Activated naive CD8-positive, alpha-beta T cell treated with anti-CD3 and anti-CD28 coated beads for 36 hours (primary cell): ENCODE measurements around the gene MAP3K5. TPM values are rescaled to one million over a fixed set of nuclear protein-coding genes. Genes with fewer than 3 reads are reported as not detected.
"Not testable (repeated sequence)": the region's sequence is repeated elsewhere in the genome, so short reads cannot be mapped to it uniquely, and the experiment has no call there.

ENCODE experiments used
- DNase-seq: peaks from one replicate; pipeline ENCODE4 v3.0.0; 2021
- H3K27ac Mint-ChIP-seq: one replicate; pipeline ENCODE4 v1.8.0; 2022; ENCODE audit warnings: mild to moderate bottlenecking, moderate library complexity, mixed read lengths
- H3K27me3 Mint-ChIP-seq: one replicate; pipeline ENCODE4 v1.8.0; 2022; ENCODE audit warnings: mild to moderate bottlenecking, mixed read lengths
- H3K36me3 Mint-ChIP-seq: one replicate; pipeline ENCODE4 v1.8.0; 2021; ENCODE audit warnings: mild to moderate bottlenecking, mixed read lengths
- H3K4me1 Mint-ChIP-seq: one replicate; pipeline ENCODE4 v1.8.0; 2021; ENCODE audit warnings: mixed read lengths
- H3K4me3 Mint-ChIP-seq: one replicate; pipeline ENCODE4 v1.8.0; 2022; ENCODE audit warnings: mild to moderate bottlenecking, moderate library complexity, mixed read lengths
- H3K9me3 Mint-ChIP-seq: one replicate; pipeline ENCODE4 v1.8.0; 2022; ENCODE audit warnings: mixed read lengths
- total RNA-seq, 2 experiments: library from RNA; stranded (reverse); gene quantifications; one replicate each; pipeline ENCODE4 v1.2.3, GENCODE V29; 2021

Gene MAP3K5
- total RNA-seq, 2 experiments from 2014 or later, result 3.5 to 3.9 TPM

DNA sequence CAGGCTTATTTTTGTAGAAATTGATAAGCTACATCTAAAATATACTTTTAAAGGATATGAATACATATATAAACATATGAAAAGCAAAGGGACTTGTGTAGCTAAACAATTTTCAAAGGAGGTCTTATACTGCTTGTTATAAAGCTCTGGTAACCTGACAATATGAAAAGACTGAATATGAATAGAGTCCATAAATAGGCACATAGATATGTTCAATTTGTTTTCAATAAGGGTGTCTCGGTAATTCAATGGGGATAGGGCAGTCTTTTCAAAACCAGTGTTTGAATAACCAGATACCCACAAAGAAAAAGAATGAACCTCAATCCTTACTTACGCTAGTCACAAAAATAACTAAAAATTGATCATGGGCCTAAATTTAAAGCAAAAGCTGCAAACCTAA lies 9.3 kb upstream of the MAP3K5 start:
- H3K27me3 Mint-ChIP-seq, result peaks cover 7% of the 10 kb centered on the region
- no peak overlapping the region for H3K27ac Mint-ChIP-seq
- DNase-seq, result no peak
- H3K4me3 Mint-ChIP-seq, result no peak overlapping the region
- H3K4me1 Mint-ChIP-seq, result no peaks in the 10 kb centered on the region
- H3K36me3 Mint-ChIP-seq, result no peaks in the 10 kb centered on the region
- no peaks in the 10 kb centered on the region for H3K9me3 Mint-ChIP-seq

DNA sequence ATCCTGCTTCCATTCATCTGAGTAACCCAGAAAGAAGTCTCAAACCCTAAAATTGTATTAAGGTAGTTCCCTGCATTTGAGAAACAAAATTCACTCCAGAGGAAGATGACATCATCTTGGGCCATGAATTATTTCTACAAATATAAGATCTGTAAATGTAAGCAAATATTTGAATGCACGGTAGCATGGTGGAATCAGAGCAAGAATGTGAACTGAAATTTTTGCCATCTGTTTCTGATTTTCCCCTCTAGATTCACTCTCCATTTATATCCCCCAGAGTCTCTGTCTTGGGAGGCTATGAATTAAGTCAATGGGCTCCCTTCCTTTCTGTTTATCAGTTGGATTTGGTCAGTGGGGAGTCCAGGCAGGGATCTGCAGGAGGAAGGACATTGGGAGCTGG lies 5.8 kb upstream of the MAP3K5 start:
- peaks cover 5% of the 10 kb centered on the region for H3K4me1 Mint-ChIP-seq
- peaks cover 7% of the 10 kb centered on the region for H3K27me3 Mint-ChIP-seq
- H3K27ac Mint-ChIP-seq, result no peak overlapping the region
- H3K36me3 Mint-ChIP-seq, result no peaks in the 10 kb centered on the region
- H3K9me3 Mint-ChIP-seq, result no peaks in the 10 kb centered on the region
- DNase-seq, result no peak
- no peak overlapping the region for H3K4me3 Mint-ChIP-seq

DNA sequence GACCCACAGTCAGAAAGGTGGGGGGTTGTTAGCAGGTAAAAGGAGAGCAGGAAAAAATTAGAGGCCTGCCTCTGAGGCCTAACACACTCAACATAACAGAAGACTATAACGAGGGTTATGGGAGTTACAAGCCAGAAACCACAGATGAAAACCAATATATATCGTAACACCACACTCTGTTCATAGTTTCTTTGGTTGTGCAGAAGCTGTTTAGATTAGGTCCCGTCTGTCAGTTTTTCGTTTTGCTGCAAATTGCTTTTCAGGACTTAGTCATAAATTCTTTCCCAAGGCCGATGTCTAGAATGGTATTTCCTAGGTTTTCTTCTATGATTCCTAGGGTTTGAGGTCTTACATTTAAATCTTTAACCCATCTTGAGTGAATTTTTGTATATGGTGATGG lies 3.7 kb upstream of the MAP3K5 start:
- Mint-ChIP-seq H3K4me1 (peaks cover 12% of the 10 kb centered on the region), H3K27me3 (peaks cover 3% of the 10 kb centered on the region), H3K4me3 (no peak overlapping the region), H3K9me3 (no peaks in the 10 kb centered on the region), H3K36me3 (no peaks in the 10 kb centered on the region), H3K27ac (no peak overlapping the region)
- DNase-seq, result no peak

DNA sequence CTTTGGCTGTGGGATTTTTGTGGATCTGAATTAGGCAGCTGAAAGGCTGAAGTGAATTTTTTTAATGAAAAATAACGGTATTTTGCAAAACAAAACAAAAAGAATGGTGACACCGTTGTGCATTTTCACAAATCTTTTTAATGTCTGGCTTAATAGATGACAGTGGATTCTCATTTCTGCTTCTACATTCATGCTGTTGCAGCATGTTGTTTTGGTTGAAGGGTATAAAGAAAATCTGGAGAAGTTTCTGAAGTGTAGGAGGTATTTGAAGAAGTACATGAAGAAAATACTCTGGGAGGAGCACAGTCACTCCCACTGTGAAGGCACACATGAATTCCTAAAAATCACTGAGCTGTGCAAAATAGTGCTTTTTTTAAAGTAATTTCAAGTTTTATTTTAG lies 3.1 kb upstream of the MAP3K5 start:
- Mint-ChIP-seq H3K27ac (no peak overlapping the region), H3K4me1 (peaks cover 18% of the 10 kb centered on the region), H3K9me3 (no peaks in the 10 kb centered on the region), H3K36me3 (no peaks in the 10 kb centered on the region), H3K27me3 (no peaks in the 10 kb centered on the region), H3K4me3 (no peak overlapping the region)
- no peak for DNase-seq

DNA sequence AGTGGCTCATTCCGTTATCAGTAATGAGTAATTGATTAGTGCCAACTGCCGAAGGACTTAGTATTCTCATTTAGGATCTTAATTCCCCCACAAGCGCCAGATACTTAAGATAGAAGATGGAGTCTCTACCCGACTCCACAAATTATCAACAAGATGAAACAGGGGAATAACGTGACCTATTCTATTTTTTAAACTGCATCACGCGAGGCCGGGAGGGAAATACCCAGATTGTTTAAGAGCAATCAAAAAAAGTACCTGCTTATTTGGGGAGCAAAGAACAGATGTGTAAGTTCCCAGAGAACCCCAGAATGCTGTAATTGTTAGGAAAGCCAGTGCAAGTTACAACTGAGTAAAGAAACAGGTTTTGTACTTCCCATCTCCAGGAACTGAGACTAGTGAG lies 1.1 kb upstream of the MAP3K5 start:
- DNase-seq, result no peak
- Mint-ChIP-seq H3K36me3 (peaks cover 5% of the 10 kb centered on the region), H3K4me1 (peaks cover 26% of the 10 kb centered on the region), H3K9me3 (no peaks in the 10 kb centered on the region), H3K4me3 (peak overlapping the region; percentile 88), H3K27ac (peak overlapping the region; percentile 96), H3K27me3 (no peaks in the 10 kb centered on the region)

DNA sequence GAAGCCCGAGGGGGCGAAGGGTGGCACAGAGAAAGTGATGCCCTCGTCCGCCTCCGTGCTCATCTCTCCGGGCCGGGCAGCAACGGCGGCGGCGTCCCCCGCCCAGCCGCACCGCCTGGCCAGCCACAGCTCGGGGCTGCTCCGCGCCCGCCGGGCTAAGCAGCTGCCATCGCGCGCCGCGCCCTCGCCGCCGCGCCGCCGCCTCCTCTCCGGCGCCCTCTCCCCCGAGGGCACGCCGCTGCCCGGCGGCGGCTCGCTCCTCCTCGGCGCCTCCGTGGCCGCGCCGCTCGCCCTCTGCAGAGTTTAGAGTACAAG lies 225 bp downstream of the MAP3K5 start:
- Mint-ChIP-seq H3K27me3 (no peaks in the 10 kb centered on the region), H3K4me1 (peaks cover 36% of the 10 kb centered on the region), H3K4me3 (peak overlapping the region; percentile 88), H3K27ac (no peak overlapping the region), H3K9me3 (no peaks in the 10 kb centered on the region), H3K36me3 (peaks cover 7% of the 10 kb centered on the region)
- DNase-seq, result peak; percentile 36

DNA sequence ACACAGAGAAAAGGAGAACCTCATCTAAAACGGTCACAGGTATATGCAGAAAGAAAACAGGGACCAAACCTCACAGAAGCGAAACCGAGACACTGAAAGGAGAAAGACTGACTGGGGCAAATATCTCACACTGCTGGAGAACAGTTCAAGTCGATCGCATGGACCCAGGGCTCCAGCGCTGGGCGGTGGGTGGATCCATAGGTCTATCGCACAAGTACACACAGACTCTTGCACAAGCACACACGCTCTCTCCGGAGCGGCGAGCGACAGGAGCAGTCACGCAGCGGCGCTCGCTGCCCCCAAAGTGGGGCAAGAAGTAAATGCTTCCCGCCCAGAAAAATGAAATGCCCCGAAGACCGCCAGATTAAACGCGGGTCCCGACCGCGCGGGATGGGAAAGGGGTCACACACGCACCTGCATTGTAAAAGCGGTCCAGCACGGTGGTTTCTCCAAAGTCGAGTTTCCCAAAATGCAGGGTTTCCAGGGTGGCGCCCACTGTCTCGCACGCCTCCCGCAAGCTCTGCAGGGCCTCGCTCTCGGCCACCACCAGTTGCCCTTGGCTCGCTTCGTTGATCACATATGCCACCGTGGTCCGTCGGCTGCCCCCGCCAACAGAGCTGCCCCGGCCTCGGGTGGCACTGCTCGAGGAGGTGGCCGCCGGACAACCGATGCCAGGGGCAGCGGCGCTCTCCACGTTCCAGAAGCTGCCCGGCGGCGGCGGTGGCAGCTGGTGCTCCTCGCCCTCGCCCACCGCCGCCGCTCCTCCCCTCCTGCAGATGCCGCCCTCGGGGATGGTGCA lies 782 bp downstream of the MAP3K5 start:
- DNase-seq, result peak; percentile 39
- Mint-ChIP-seq H3K36me3 (peaks cover 7% of the 10 kb centered on the region), H3K4me1 (peaks cover 36% of the 10 kb centered on the region), H3K27me3 (no peaks in the 10 kb centered on the region), H3K4me3 (peak overlapping the region; percentile 88), H3K27ac (peak overlapping the region; percentile 75), H3K9me3 (no peaks in the 10 kb centered on the region)

DNA sequence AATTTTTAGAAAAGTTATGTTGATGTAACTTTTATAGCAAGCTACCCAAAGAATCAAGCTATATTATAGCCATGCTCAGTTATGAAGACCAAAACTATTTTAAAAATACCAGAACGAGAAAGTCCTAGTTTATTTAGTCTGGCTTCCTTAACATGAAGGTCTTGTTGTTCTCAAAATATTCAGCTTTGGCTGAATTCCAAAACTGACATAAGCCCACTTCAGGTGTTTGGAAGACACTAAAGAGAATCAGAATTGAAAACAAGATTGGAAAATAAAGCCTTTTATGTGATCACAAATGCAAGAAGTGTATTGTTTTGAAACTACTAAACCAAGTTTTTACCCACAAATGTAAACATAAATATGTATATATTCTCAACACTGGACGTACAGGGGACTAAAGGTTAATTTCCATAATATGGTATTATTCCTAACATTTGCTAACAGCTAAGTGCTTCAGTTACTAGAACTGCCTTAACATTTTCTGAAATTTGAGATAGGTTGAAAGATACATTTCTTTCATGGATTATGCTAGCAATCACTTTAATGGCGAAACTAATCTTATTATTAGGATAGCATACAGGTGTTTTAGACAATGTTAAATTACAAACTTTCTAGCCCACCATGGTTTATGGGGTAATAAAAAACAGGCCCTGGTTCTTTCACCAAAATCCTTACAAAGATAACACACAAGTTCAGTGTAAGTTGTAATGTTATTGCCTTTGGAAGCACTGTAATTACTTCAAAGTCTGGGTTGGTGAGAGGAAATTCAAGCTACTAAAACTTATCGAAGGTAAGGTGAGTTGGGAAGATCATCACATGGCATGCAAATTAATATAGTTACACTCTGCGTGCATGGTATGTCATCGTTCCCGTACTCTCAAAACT lies 1.6 kb downstream of the MAP3K5 start:
- Mint-ChIP-seq H3K27me3 (no peaks in the 10 kb centered on the region), H3K4me3 (peak overlapping the region; percentile 88), H3K36me3 (peaks cover 7% of the 10 kb centered on the region), H3K27ac (peak overlapping the region; percentile 75), H3K9me3 (no peaks in the 10 kb centered on the region), H3K4me1 (peaks cover 40% of the 10 kb centered on the region)
- no peak for DNase-seq

DNA sequence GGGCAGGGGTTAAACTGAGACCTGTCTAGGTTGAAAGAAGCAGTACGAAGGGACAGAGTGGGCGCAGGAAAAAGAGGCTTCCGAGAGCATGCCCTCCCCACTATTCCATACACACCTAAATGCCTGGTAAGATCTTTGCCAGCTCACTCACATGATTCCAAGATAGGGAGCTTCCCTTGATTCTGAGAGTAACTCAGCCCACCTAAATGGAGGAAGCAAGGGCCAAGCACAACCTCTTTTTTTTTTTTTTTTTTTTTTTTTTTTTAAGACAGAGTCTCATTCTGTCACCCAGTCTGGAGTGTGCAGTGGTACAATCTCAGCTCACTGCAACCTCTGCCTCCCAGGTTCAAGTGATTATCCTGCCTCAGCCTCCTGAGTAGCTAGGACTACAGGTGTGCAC lies 2.8 kb downstream of the MAP3K5 start:
- H3K27me3 Mint-ChIP-seq, H3K9me3 Mint-ChIP-seq, H3K4me3 Mint-ChIP-seq, DNase-seq, H3K27ac Mint-ChIP-seq, H3K36me3 Mint-ChIP-seq: not testable (repeated sequence)
- H3K4me1 Mint-ChIP-seq, result peaks cover 52% of the 10 kb centered on the region

DNA sequence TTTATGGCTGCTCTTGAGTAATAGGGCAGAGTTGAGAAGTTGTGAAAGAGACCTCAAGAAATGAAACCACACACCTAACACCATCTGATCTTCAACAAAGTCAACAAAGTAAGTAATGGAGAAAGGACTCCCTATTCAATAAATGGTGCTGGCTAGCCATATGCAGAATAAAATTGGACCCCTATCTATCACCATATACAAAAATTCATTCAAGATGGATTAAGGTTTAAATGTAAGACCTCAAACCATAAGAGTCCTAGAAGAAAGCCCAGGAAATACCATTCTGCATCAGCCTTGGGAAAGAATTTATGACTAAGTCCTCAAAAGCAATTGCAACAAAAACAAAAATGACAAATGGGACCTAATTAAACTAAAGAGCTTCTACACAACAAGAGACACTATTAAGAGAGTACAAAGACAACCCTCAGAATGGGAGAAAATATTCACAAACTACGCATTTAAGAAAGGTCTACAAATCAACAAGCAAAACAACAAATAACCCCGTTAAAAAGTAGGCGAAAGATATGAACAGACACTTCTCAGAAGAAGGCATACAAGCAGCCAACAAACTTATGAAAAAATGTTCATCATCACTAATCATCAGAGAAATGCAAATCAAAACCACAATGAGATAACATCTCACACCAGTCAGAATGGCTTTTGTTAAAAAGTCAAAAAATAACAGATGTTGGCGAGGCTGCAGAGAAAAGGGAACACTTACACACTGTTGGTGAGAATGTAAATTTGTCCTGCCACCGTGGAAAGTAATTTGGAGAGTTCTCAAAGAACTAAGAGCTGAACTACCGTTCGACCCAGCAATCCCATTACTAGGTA lies 4.0 kb downstream of the MAP3K5 start:
- peaks cover 60% of the 10 kb centered on the region for H3K4me1 Mint-ChIP-seq
- H3K9me3 Mint-ChIP-seq, result no peaks in the 10 kb centered on the region
- H3K36me3 Mint-ChIP-seq, result peaks cover 16% of the 10 kb centered on the region
- H3K4me3 Mint-ChIP-seq, result no peak overlapping the region
- no peaks in the 10 kb centered on the region for H3K27me3 Mint-ChIP-seq
- peak overlapping the region; percentile 47 for H3K27ac Mint-ChIP-seq
- no peak for DNase-seq

DNA sequence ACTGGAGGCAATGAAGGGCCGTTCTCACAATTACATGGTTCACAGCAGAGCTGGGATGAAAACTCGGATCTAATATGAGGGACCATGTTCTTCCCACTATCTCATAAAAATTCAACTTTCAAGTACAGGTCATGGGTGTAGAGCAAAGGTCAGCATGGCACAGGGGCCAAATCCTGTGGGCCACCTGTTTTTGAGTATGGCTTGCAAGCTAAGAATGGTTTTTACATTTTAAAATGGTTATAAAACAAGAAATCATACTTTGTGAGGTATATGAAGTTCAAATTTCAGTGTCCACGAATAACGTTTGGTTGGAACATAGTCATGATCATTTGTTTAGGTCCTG lies 4.6 kb downstream of the MAP3K5 start:
- Mint-ChIP-seq H3K27ac (no peak overlapping the region), H3K9me3 (no peaks in the 10 kb centered on the region), H3K4me1 (peaks cover 62% of the 10 kb centered on the region), H3K27me3 (no peaks in the 10 kb centered on the region), H3K4me3 (no peak overlapping the region), H3K36me3 (peaks cover 16% of the 10 kb centered on the region)
- DNase-seq, result no peak

DNA sequence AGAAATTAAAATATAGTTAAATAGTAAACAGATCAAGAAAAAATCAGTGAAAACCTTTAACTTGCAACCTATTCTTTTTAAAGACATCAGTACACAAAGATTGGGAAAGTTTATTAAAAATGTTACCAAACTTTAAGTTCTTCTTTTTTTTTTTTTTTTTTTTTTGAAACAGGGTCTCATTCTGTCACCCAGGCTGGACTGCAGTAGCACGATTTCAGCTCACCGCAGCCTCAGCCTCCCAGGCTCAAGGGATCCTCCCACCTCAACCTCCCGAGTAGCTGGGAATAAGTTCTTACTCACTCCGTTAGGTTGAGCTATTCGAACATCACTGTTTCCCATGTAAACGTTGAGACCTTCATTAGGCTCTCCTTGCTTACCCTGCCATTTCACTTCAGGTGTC lies 5.6 kb downstream of the MAP3K5 start:
- Mint-ChIP-seq H3K27ac (no peak overlapping the region), H3K9me3 (no peaks in the 10 kb centered on the region), H3K27me3 (no peaks in the 10 kb centered on the region), H3K4me1 (peaks cover 67% of the 10 kb centered on the region), H3K4me3 (no peak overlapping the region), H3K36me3 (peaks cover 16% of the 10 kb centered on the region)
- DNase-seq, result no peak

DNA sequence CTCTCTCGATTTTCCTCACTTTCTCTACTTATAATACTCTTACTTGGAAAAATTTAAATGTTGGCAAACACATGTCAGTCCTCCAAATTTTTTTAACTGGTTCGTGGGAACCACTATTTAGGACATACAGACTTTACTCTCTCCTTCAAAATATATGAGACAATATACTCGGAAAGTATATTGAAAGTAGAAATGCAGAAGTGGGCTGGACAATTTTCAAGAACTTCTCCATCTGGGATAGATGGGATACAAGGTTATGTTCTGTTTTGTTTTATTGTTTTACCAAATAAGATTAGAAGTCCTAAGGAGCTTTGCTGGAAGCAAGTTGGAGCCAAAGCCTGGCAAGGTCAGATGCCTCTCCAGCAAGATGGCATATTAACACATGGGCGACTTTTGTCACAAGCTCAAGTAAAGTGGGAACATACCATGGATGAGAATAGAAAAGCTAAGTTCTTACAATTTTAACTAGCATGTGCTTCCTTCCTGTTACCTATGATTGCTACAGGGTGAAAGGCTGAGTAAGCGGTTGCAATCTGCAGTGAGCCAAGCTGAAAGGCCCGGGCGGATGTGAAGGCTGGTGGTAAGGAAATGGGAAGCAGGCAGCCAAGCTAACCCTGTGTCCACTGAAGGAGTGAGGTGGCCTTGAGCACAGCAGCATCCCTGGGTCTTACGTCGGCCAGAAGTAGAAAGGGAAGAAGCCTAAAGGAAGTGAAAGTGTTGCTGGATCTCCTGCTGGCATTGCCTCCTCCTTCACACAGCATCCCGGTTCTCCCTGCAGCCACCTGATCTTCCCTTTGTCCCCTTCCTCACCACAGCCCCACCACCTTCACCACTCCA lies 7.1 kb downstream of the MAP3K5 start:
- DNase-seq, result peak; percentile 17
- H3K9me3 Mint-ChIP-seq, result no peaks in the 10 kb centered on the region
- H3K4me1 Mint-ChIP-seq, result peaks cover 57% of the 10 kb centered on the region
- peaks cover 16% of the 10 kb centered on the region for H3K36me3 Mint-ChIP-seq
- no peaks in the 10 kb centered on the region for H3K27me3 Mint-ChIP-seq
- H3K27ac Mint-ChIP-seq, result peak overlapping the region; percentile 43
- H3K4me3 Mint-ChIP-seq, result no peak overlapping the region

DNA sequence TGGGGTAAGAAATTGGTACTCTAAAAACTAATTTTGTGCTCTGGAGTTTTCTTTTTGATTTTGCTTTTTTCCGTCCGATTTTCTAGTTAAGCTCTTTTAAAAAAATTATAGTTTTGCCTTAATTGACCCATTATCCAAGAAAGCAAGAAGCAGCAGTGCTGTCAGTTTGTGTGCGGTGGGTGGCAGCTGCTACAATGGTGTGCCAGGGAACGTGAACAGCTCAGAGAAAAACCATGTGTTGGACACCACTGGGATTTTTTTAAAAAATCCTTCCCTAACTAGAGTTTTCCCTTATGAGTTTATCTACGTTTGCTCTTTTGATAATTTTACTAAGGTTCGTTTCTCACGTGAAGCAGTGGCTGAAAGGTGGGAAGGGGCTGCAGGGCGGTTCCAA lies 8.0 kb downstream of the MAP3K5 start:
- DNase-seq, result no peak
- H3K4me3 Mint-ChIP-seq, result peak overlapping the region; percentile 30
- no peak overlapping the region for H3K27ac Mint-ChIP-seq
- no peaks in the 10 kb centered on the region for H3K27me3 Mint-ChIP-seq
- peaks cover 16% of the 10 kb centered on the region for H3K36me3 Mint-ChIP-seq
- no peaks in the 10 kb centered on the region for H3K9me3 Mint-ChIP-seq
- peaks cover 56% of the 10 kb centered on the region for H3K4me1 Mint-ChIP-seq
